ENCODE results near the gene OR2J3. TPM values are rescaled to one million over a fixed set of nuclear protein-coding genes. Genes with fewer than 3 reads are reported as not detected.

Gene OR2J3
- total RNA-seq, 1 experiment from 2014 or later, result not detected

DNA sequence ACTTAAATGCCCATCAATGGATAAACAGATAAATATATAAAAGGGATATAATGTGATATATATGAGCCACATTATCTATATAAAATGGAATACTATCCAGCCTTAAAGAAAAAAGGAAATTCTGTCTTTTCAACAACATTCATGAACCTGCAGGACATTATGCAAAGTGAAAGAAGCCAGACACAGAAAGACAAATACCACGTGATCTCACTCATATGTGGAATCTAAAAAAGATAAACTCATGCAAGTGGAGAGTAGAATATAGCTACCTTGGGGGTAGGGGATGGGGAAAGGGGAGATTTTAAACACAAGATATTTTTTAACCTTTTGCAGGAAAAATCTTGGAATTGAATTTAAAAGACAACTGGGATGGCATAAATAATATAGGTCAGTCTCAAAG lies 10.1 kb upstream of the OR2J3 start:
- Histone ChIP-seq H3K4me2 (ENCODE audit: insufficient read depth, insufficient read length, low read length) (no peak overlapping the region), H2BK15ac (ENCODE audit: low read depth, low read length) (no peak overlapping the region), H3K79me2 (ENCODE audit: insufficient read depth, low read length) (no peaks in the 10 kb centered on the region), H4K8ac (replicated peaks; ENCODE audit: insufficient read length, low read depth, low read length) (no peak overlapping the region), H3K56ac (ENCODE audit: insufficient read length, low read depth, low read length) (no peak overlapping the region), H2AK5ac (ENCODE audit: insufficient read length, low read length) (no peak overlapping the region), H4K20me1 (ENCODE audit: control insufficient read depth, insufficient read depth, insufficient read length) (no peaks in the 10 kb centered on the region), H3T11ph (ENCODE audit: low read length) (no peak overlapping the region), H3K9ac (ENCODE audit: extremely low read depth, insufficient read length, low read length) (no peak overlapping the region), H3K18ac (ENCODE audit: insufficient read length, low read depth, low read length) (no peak overlapping the region), H3K79me1 (ENCODE audit: insufficient read depth, low read depth, low read length, poor library complexity, severe bottlenecking) (no peaks in the 10 kb centered on the region), H2AFZ (ENCODE audit: low read length) (no peak overlapping the region), H3K23ac (ENCODE audit: insufficient read length, low read depth, low read length) (no peak overlapping the region), H4K5ac (ENCODE audit: insufficient read length, low read depth, low read length) (no peak overlapping the region), H4K91ac (ENCODE audit: insufficient read length, low read depth, low read length) (no peak overlapping the region), H3K9me3 (ENCODE audit: control insufficient read depth, low read depth, low read length) (no peaks in the 10 kb centered on the region), H2BK12ac (ENCODE audit: insufficient read length, low read depth, low read length) (no peak overlapping the region), H3K4me1 (ENCODE audit: insufficient read depth, low read length) (no peaks in the 10 kb centered on the region), H2BK20ac (ENCODE audit: low read depth, low read length, poor library complexity, severe bottlenecking) (no peak overlapping the region), H3K27me3 (ENCODE audit: insufficient read depth, low read length) (no peaks in the 10 kb centered on the region), H3K23me2 (ENCODE audit: insufficient read length, low read depth, low read length, poor library complexity, severe bottlenecking) (no peaks in the 10 kb centered on the region), H2BK5ac (ENCODE audit: insufficient read length, low read length) (no peak overlapping the region), H3K27ac (ENCODE audit: insufficient read length, low read depth, low read length) (no peak overlapping the region), H3K14ac (ENCODE audit: insufficient read depth, low read length) (no peak overlapping the region), H3K4ac (ENCODE audit: low read depth, low read length) (no peak overlapping the region), H2BK120ac (ENCODE audit: low read depth, low read length, poor library complexity, severe bottlenecking) (no peak overlapping the region)
- Mint-ChIP-seq H3K27ac (no peak overlapping the region), H3K36me3 (ENCODE audit: insufficient read depth in 1 of 3, low read depth in 3 of 3) (no peaks in the 10 kb centered on the region), H3K4me1 (peaks cover 4 to 9% of the 10 kb centered on the region in 2 experiments), H3K27me3 (ENCODE audit: low read depth) (peaks cover 4% of the 10 kb centered on the region), H3K9me3 (no peaks in the 10 kb centered on the region), H3K4me3 (no peak overlapping the region)
- TF ChIP-seq, protein P1, sequence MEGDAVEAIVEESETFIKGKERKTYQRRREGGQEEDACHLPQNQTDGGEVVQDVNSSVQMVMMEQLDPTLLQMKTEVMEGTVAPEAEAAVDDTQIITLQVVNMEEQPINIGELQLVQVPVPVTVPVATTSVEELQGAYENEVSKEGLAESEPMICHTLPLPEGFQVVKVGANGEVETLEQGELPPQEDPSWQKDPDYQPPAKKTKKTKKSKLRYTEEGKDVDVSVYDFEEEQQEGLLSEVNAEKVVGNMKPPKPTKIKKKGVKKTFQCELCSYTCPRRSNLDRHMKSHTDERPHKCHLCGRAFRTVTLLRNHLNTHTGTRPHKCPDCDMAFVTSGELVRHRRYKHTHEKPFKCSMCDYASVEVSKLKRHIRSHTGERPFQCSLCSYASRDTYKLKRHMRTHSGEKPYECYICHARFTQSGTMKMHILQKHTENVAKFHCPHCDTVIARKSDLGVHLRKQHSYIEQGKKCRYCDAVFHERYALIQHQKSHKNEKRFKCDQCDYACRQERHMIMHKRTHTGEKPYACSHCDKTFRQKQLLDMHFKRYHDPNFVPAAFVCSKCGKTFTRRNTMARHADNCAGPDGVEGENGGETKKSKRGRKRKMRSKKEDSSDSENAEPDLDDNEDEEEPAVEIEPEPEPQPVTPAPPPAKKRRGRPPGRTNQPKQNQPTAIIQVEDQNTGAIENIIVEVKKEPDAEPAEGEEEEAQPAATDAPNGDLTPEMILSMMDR (conservative IDR thresholded peaks at IDR 0.05), result no peak
- no CpG with 5 or more reads among the region's 1 CpG for WGBS (ENCODE audit: extremely low coverage, insufficient read length, low lambda C conversion rate)
- no peak for DNase-seq

Data from H9 (cell line).